HG02981 (cell line): ENCODE results near the gene HADHB.
"Not testable (repeated sequence)": the region's sequence is repeated elsewhere in the genome, so short reads cannot be mapped to it uniquely, and the experiment has no call there.

ENCODE experiments used
- ATAC-seq: cut with Tn5 transposase; IDR thresholded peaks from one replicate; pipeline ENCODE4 v1.9.1; 2021; ENCODE audit warnings: mild to moderate bottlenecking, moderate library complexity; ENCODE audit not compliant: unreplicated experiment

The HADHB gene

GRCh38 chr2:26243470-26244308 lies 1.1 kb upstream of the HADHB start:
- ATAC-seq = no peak

- peak; percentile 23 for ATAC-seq
Observed at GRCh38 chr2:26245231-26245732, 543 bp downstream of the HADHB start.

- ATAC-seq = peak; percentile 53
Observed at GRCh38 chr2:26245810-26246209, 1.1 kb downstream of the HADHB start.

- no peak for ATAC-seq
Observed at GRCh38 chr2:26246818-26247217, 2.1 kb downstream of the HADHB start.

GRCh38 chr2:26249625-26250024 lies 4.9 kb downstream of the HADHB start:
- ATAC-seq = no peak

- ATAC-seq = no peak
Observed at GRCh38 chr2:26251893-26252292, 7.2 kb downstream of the HADHB start.

- no peak for ATAC-seq
Observed at GRCh38 chr2:26255759-26256384, 11.1 kb downstream of the HADHB start.

GRCh38 chr2:26258836-26259235 lies 14.1 kb downstream of the HADHB start:
- ATAC-seq = not testable (repeated sequence)

- ATAC-seq = no peak
Observed at GRCh38 chr2:26268213-26268612, 23.5 kb downstream of the HADHB start.

GRCh38 chr2:26268670-26269385 lies 24.1 kb downstream of the HADHB start:
- ATAC-seq = not testable (repeated sequence)

GRCh38 chr2:26269571-26270158 lies 24.9 kb downstream of the HADHB start:
- no peak for ATAC-seq

- ATAC-seq = no peak
Observed at GRCh38 chr2:26270373-26270772, 25.6 kb downstream of the HADHB start.

GRCh38 chr2:26273501-26273900 lies 28.8 kb downstream of the HADHB start:
- ATAC-seq = no peak

GRCh38 chr2:26274058-26274613 lies 29.4 kb downstream of the HADHB start:
- no peak for ATAC-seq

- no peak for ATAC-seq
Observed at GRCh38 chr2:26276484-26277227, 31.9 kb downstream of the HADHB start.

- no peak for ATAC-seq
Observed at GRCh38 chr2:26279886-26280285, 35.1 kb downstream of the HADHB start.

- no peak for ATAC-seq
Observed at GRCh38 chr2:26281226-26281625, 36.5 kb downstream of the HADHB start.

GRCh38 chr2:26283606-26284005 lies 38.9 kb downstream of the HADHB start:
- ATAC-seq = no peak

- ATAC-seq = no peak
Observed at GRCh38 chr2:26284132-26284531, 39.4 kb downstream of the HADHB start.

- ATAC-seq = no peak
Observed at GRCh38 chr2:26285931-26286330, 41.2 kb downstream of the HADHB start.
